ENCODE results near the gene PLB1. TPM values are rescaled to one million over a fixed set of nuclear protein-coding genes. Genes with fewer than 3 reads are reported as not detected.

Gene PLB1
- polyA plus RNA-seq, 1 experiment = 1.4 TPM

GRCh38 chr2:28648147-28648546 lies 152.3 kb downstream of the PLB1 start:
- Histone ChIP-seq H3K4me3 (ENCODE audit: low read depth, low read length) (no peak overlapping the region), H3K27ac (ENCODE audit: low read depth, low read length) (no peak overlapping the region), H3K27me3 (ENCODE audit: control insufficient read depth, insufficient read depth, low read length) (no peaks in the 10 kb centered on the region), H3K9me3 (ENCODE audit: control insufficient read depth, insufficient read depth, low read length) (no peaks in the 10 kb centered on the region)
- CTCF ChIA-PET = interaction anchor here (1.2 kb wide), 1 partner anchor 54 kb away, joined by 4 read pairs; no protein-coding TSS in a partner anchor
- TF ChIP-seq CTCF (IDR thresholded peaks at IDR 0.05; ENCODE audit: low read depth, low read length) = no peak
- POLR2A ChIA-PET = no interaction called here
- no peak for DNase-seq (ENCODE audit: low read depth, low spot score)

DNA sequence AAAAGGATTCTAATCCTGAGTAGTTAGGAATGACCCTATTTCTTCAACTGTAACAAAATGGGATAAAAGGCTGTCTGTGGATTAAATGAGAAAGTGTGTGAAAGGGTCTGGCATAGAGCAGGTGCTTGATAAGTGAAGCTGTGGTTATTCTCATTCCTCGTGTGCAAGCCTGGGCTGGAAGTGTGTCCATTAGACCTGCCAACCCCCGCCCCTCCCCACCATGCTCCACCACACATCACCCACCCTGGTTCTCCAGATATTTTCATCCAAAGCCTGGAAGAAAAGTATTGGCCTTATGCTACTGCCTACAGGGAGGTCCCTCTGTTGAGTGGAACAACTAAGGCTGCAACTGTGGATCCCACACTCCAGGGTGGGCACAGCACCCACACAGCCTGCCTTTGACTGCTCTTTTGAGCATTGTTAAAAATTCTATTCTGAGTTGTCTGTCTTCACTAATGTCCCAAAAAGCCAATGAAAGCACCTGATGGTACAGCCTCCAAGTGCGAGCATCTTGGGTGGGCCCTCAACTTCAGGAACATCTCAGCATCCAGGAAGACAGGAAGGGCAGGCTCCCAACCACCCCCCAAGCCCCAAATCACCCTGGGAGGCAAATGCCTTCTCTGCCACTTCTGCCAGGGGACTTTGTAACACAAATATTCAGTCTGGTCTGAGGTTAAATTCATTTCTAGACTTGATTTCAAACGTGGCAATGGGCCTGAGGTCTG lies 153.0 kb downstream of the PLB1 start:
- no peak for TF ChIP-seq CTCF (IDR thresholded peaks at IDR 0.05; ENCODE audit: low read depth, low read length)
- Histone ChIP-seq H3K27me3 (ENCODE audit: control insufficient read depth, insufficient read depth, low read length) (no peaks in the 10 kb centered on the region), H3K27ac (ENCODE audit: low read depth, low read length) (no peak overlapping the region), H3K9me3 (ENCODE audit: control insufficient read depth, insufficient read depth, low read length) (no peaks in the 10 kb centered on the region), H3K4me3 (ENCODE audit: low read depth, low read length) (no peak overlapping the region)
- ChIA-PET POLR2A (interaction anchor here (0.6 kb wide), 1 partner anchor 10 kb away, joined by 17 read pairs; no protein-coding TSS in a partner anchor), CTCF (interaction anchor here (1.2 kb wide), 1 partner anchor 54 kb away, joined by 4 read pairs; no protein-coding TSS in a partner anchor)
- DNase-seq (ENCODE audit: low read depth, low spot score) = no peak

DNA sequence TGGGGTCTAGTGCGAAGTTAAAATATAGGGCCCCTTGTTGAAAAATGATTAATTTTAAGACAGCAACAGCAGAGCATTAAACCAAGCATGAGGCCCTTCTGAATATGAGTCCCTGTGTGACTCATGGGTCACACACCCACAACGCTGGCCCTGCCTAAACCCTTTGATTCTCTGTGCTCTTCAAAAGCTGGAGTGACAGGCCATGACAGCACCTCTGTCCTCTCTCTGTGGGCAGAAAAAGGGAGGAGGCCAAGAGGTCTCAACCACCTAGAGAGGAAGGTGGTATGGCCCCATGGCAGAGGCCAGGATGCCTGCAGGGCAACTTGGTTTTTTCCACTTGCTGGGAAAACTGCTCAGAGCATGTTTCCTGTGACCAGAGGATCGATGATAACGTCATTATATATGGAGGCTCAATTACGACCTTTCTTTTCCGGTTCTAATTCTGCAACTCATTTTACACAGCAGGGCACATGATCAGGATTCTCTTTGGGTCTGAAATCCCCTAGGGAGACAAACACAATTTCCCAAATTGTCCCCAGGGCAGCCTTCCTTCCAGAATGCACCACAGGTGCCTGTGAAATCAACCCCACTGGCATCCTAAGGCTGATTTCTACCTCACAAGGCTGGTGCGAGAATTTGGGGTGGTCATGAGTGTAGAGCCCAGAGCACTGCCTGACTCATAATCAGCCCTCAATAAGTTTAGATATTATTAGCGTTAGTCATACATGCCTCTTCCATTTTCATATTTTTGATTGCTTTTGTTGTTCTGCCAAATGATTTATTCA lies 153.8 kb downstream of the PLB1 start:
- H3K27ac ChIP-seq (ENCODE audit: low read depth, low read length) = no peak overlapping the region
- POLR2A ChIA-PET = interaction anchor here (0.6 kb wide), 1 partner anchor 11 kb away, joined by 17 read pairs; no protein-coding TSS in a partner anchor

DNA sequence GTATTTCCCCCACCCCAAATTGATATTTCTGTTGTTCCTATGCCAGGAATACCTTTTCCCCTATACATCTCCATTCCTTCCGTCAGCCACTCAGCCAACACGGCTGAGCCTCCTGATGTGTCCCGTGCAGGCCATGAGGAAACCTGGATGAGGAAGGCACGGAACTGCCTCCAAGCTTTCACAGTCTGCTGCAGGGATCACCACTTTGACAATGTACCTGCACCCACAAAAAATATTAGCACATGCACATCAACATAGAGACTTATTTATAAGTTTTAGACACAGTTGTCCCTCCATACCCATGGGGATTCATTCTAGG lies 154.4 kb downstream of the PLB1 start:
- no peaks in the 10 kb centered on the region for H3K27me3 ChIP-seq (ENCODE audit: control insufficient read depth, insufficient read depth, low read length)
- H3K27ac ChIP-seq (ENCODE audit: low read depth, low read length) = no peak overlapping the region
- POLR2A ChIA-PET = no interaction called here

More for the DNA sequence above, 153.8 kb downstream of the PLB1 start:
- CTCF ChIA-PET = interaction anchor here (0.6 kb wide), 2 partner anchors 83 to 967 kb away, joined by 3 read pairs; no protein-coding TSS in a partner anchor
- Histone ChIP-seq H3K4me3 (ENCODE audit: low read depth, low read length) (no peak overlapping the region), H3K27me3 (ENCODE audit: control insufficient read depth, insufficient read depth, low read length) (no peaks in the 10 kb centered on the region), H3K9me3 (ENCODE audit: control insufficient read depth, insufficient read depth, low read length) (no peaks in the 10 kb centered on the region)
- DNase-seq (ENCODE audit: low read depth, low spot score) = no peak
- TF ChIP-seq CTCF (IDR thresholded peaks at IDR 0.05; ENCODE audit: low read depth, low read length) = no peak

More for the DNA sequence above, 154.4 kb downstream of the PLB1 start:
- no peak for TF ChIP-seq CTCF (IDR thresholded peaks at IDR 0.05; ENCODE audit: low read depth, low read length)
- DNase-seq (ENCODE audit: low read depth, low spot score) = no peak
- H3K9me3 ChIP-seq (ENCODE audit: control insufficient read depth, insufficient read depth, low read length) = no peaks in the 10 kb centered on the region
- H3K4me3 ChIP-seq (ENCODE audit: low read depth, low read length) = no peak overlapping the region
- CTCF ChIA-PET = interaction anchor here (0.6 kb wide), 2 partner anchors 84 to 967 kb away, joined by 3 read pairs; no protein-coding TSS in a partner anchor
